A549 treated with ZK216348 at 1 μM for 4 hours (cell line): ENCODE measurements around the gene GRIA1. TPM values are rescaled to one million over a fixed set of nuclear protein-coding genes. Genes with fewer than 3 reads are reported as not detected.

ENCODE experiments used
- total RNA-seq: library from RNA; stranded (reverse); fragments of 200-300 nt; extraction: Qiagen RNA extraction; gene quantifications from 5 replicates; pipeline ENCODE4 v1.2.3, GENCODE V29; 2022; ENCODE audit warnings: low read depth

The GRIA1 gene
- not detected in 5 replicates for total RNA-seq

GRCh38 chr5:153490118-153491037 is at the start of gene GRIA1:
Gene GRIA1, plus strand, starts transcription at chr5:153490670.

